Measurements from ENCODE around the gene ZNF285. TPM values are rescaled to one million over a fixed set of nuclear protein-coding genes. Genes with fewer than 3 reads are reported as not detected.

The ZNF285 gene
- 1.7 to 2.5 TPM (median 2.4 TPM) in 5 replicates for total RNA-seq (2022; extraction: Qiagen RNA extraction; ENCODE audit: low read depth)

DNA sequence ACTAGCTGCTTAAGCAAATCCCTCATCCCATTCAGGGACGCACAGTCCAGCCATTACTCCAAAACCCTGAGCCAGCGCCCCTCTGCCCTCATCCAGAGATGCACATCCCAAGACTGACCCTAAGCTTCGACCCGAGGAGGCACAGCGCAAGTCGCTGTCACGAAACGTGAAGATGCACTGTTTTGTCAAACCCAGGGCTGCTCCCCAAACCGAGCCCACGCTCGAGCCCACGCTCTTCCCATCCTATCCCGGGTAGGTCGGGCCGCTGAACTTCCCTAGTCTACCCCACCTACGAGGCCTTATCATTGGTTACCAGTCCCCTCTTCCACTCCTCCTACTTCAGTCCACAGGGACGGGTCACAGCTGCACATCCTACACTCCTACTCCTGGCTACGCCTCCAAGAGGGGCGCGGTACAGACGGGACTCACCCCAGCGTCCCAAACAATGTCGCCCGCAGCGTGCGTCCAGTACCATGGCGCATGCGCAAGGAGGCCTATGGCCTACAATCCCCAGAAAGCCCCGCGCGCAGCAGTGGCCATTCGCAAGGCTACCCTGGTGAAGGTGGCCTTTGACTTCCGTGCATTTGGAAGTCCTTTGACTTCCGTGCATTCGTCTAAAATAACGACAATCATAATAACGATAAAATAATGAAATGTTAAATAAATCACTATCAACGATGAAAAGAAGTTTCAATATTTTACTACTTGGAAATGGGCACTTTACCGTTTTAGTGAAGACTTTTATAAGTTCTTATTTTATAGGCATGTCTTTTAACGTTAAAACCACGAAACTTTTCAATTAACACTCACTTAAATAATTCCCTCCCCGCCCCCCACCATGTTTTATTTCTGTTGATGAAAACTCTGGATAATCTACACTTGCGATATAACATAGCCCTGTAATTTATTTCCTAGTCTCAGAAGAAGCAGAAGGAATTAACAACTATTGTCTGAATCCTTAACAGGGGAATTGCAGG lies at the start of gene ZNF285:
TSS of gene ZNF285 (minus strand) at position 470 of the 977 bp plus-strand sequence. CDS start 4,395 bp downstream, outside the sequence.

GRCh38 chr19:44447916-44448674 lies 46.7 kb upstream of the ZNF285 start, which contains the start of gene ZNF229:
ZNF229 (minus strand) TSS chr19:44448472; CDS start chr19:44442847, 5,625 bp downstream.

GRCh38 chr19:44356383-44357111 lies 44.9 kb downstream of the ZNF285 start, which contains the start of gene ZNF112:
ZNF112 (minus strand) TSS chr19:44356680; CDS start chr19:44340539, 16,141 bp downstream.

Other genes starting within 250 kb of the ZNF285 start
- 18.8 to 23.0 TPM (median 21.0 TPM) in 5 replicates for gene ZNF226, start 236.5 kb downstream of the ZNF285 start, total RNA-seq (2022; extraction: Qiagen RNA extraction; ENCODE audit: low read depth)
- 9.7 to 14.0 TPM (median 10.1 TPM) in 5 replicates for gene ZNF227, start 189.1 kb downstream of the ZNF285 start, total RNA-seq (2022; extraction: Qiagen RNA extraction; ENCODE audit: low read depth)
- 0.39 to 0.61 TPM (median 0.47 TPM) in 5 replicates for gene ZNF233, start 141.7 kb downstream of the ZNF285 start, total RNA-seq (2022; extraction: Qiagen RNA extraction; ENCODE audit: low read depth)
- gene ZNF235, start 96.6 kb downstream of the ZNF285 start, total RNA-seq (2022; extraction: Qiagen RNA extraction; ENCODE audit: low read depth), result 2.0 to 3.5 TPM (median 3.3 TPM) in 5 replicates
- 1.8 to 2.7 TPM (median 2.4 TPM) in 5 replicates for gene ZNF112, start 44.9 kb downstream of the ZNF285 start, total RNA-seq (2022; extraction: Qiagen RNA extraction; ENCODE audit: low read depth)
- gene ZNF229, start 46.9 kb upstream of the ZNF285 start, total RNA-seq (2022; extraction: Qiagen RNA extraction; ENCODE audit: low read depth), result 2.3 to 3.4 TPM (median 3.0 TPM) in 5 replicates
- gene ZNF180, start 98.9 kb upstream of the ZNF285 start, total RNA-seq (2022; extraction: Qiagen RNA extraction; ENCODE audit: low read depth), result 8.0 to 9.3 TPM (median 8.1 TPM) in 5 replicates
- gene CEACAM20, start 128.1 kb upstream of the ZNF285 start, total RNA-seq (2022; extraction: Qiagen RNA extraction; ENCODE audit: low read depth), result 0.10 TPM in 1 of 5 replicates, not detected in the others
- 0.41 to 0.66 TPM (median 0.59 TPM) in 5 replicates for gene IGSF23, start 212.0 kb upstream of the ZNF285 start, total RNA-seq (2022; extraction: Qiagen RNA extraction; ENCODE audit: low read depth)
- 106 to 117 TPM (median 111 TPM) in 5 replicates for gene PVR, start 242.3 kb upstream of the ZNF285 start, total RNA-seq (2022; extraction: Qiagen RNA extraction; ENCODE audit: low read depth)

Measured in A549 treated with GW870086 at 1 μM for 4 hours (cell line).